ENCODE results near the gene PSMD7.
"Not testable (repeated sequence)": the region's sequence is repeated elsewhere in the genome, so short reads cannot be mapped to it uniquely, and the experiment has no call there.

Gene PSMD7

GRCh38 chr16:74353038-74353437 is 56.4 kb downstream of the PSMD7 start:
- H3K9me3 Mint-ChIP-seq; H3K4me3 Mint-ChIP-seq; intact Hi-C loops (cut with micrococcal nuclease); H3K27ac Mint-ChIP-seq; H3K27me3 Mint-ChIP-seq; H3K4me1 Mint-ChIP-seq (ENCODE audit: low read depth): not testable (repeated sequence)
- peaks cover 93% of the 10 kb centered on the region for H3K36me3 Mint-ChIP-seq (ENCODE audit: low read depth)
